Neural cell (in vitro differentiated cells): Measurements from ENCODE around the gene LDLRAD4. TPM values are rescaled to one million over a fixed set of nuclear protein-coding genes. Genes with fewer than 3 reads are reported as not detected.

Source experiments
- H2AFZ ChIP-seq: fragments of 200-600, 300-800 bp; sonication (generic), shearing (Covaris generic); 2 replicates; pipeline ENCODE4 v1.6.0; 2014; ENCODE audit warnings: low read depth, mild to moderate bottlenecking, antibody characterized with exemption, low read length, moderate library complexity
- H3F3A ChIP-seq: fragments of 200-600 bp; shearing (Covaris generic); 2 replicates; pipeline ENCODE4 v1.6.1; 2016; ENCODE audit warnings: mild to moderate bottlenecking, moderate library complexity, mixed read lengths, antibody characterized with exemption, low read length; ENCODE audit not compliant: insufficient read depth, poor library complexity, severe bottlenecking
- H3K27ac ChIP-seq: fragments of 200-600, 300-800 bp; sonication (generic), shearing (Covaris generic); 2 replicates; pipeline ENCODE4 v1.5.1; 2014; ENCODE audit warnings: mild to moderate bottlenecking, low read length, moderate library complexity
- H3K27me3 ChIP-seq: fragments of 300-800, 200-600 bp; sonication (generic), shearing (Covaris generic); 2 replicates; pipeline ENCODE4 v1.6.0; 2014; ENCODE audit warnings: mild to moderate bottlenecking, low read depth, low read length, moderate library complexity; ENCODE audit not compliant: insufficient read depth
- H3K36me3 ChIP-seq: fragments of 300-800, 200-600 bp; sonication (generic), shearing (Covaris generic); 2 replicates; pipeline ENCODE4 v1.5.1; 2014; ENCODE audit warnings: mild to moderate bottlenecking, antibody characterized with exemption, low read length, moderate library complexity; ENCODE audit not compliant: insufficient read depth
- H3K4me2 ChIP-seq: fragments of 300-800, 200-600 bp; sonication (generic), shearing (Covaris generic); 2 replicates; pipeline ENCODE4 v1.6.0; 2014; ENCODE audit warnings: mild to moderate bottlenecking, low read length
- H3K4me3 ChIP-seq: fragments of 300-800, 200-600 bp; sonication (generic), shearing (Covaris generic); 2 replicates; pipeline ENCODE4 v1.5.1; 2014; ENCODE audit warnings: mild to moderate bottlenecking, low read length, moderate library complexity
- H3K79me2 ChIP-seq: fragments of 200-600 bp; shearing (Covaris generic); replicated peaks from 2 replicates; pipeline ENCODE4 v1.6.0; 2014; ENCODE audit warnings: mild to moderate bottlenecking, low read length, moderate library complexity; ENCODE audit not compliant: insufficient read depth
- H3K9ac ChIP-seq: fragments of 300-800, 200-600 bp; sonication (generic), shearing (Covaris generic); 2 replicates; pipeline ENCODE4 v1.6.1; 2016; ENCODE audit warnings: mild to moderate bottlenecking, low read length, mixed read lengths
- H3K9me2 ChIP-seq: fragments of 200-600 bp; shearing (Covaris generic); 2 replicates; pipeline ENCODE4 v1.6.1; 2016; ENCODE audit warnings: mild to moderate bottlenecking, low read length, mixed read lengths; ENCODE audit not compliant: insufficient read depth
- H3K9me3 ChIP-seq: fragments of 200-600, 300-800 bp; sonication (generic), shearing (Covaris generic); 2 replicates; pipeline ENCODE4 v1.6.1; 2016; ENCODE audit warnings: mild to moderate bottlenecking, mixed run types, low read length, moderate library complexity, mixed read lengths
- H4K20me1 ChIP-seq: fragments of 200-600 bp; shearing (Covaris generic); 2 replicates; pipeline ENCODE4 v1.6.1; 2016; ENCODE audit warnings: mild to moderate bottlenecking, mixed run types; ENCODE audit not compliant: insufficient read depth
- CTCF ChIP-seq: fragments of 450-650 bp; IDR thresholded peaks from 2 replicates; pipeline ENCODE4 v1.5.1; 2014; ENCODE audit warnings: antibody characterized with exemption, mild to moderate bottlenecking, moderate library complexity; ENCODE audit not compliant: poor library complexity, severe bottlenecking
- EP300 ChIP-seq: fragments of 450-650 bp; conservative IDR thresholded peaks from 2 replicates; pipeline ENCODE4 v1.6.1; 2014; ENCODE audit warnings: antibody characterized with exemption, mild to moderate bottlenecking, moderate library complexity; ENCODE audit not compliant: poor library complexity, severe bottlenecking
- EZH2 ChIP-seq: fragments of 200-600, 300-800 bp; shearing (Covaris generic), sonication (generic); IDR thresholded peaks from 2 replicates; pipeline ENCODE4 v1.6.1; 2014; ENCODE audit warnings: antibody characterized with exemption, low read length, borderline replicate concordance, mild to moderate bottlenecking; ENCODE audit not compliant: insufficient read depth, poor library complexity, severe bottlenecking
- MXI1 ChIP-seq: fragments of 450-650 bp; conservative IDR thresholded peaks from 2 replicates; pipeline ENCODE4 v1.6.1; 2014; ENCODE audit warnings: antibody characterized with exemption, mild to moderate bottlenecking; ENCODE audit not compliant: poor library complexity, severe bottlenecking
- POLR2AphosphoS5 ChIP-seq: IDR thresholded peaks from 2 replicates; pipeline ENCODE4 v1.6.1; 2012
- RAD21 ChIP-seq: fragments of 450-650 bp; conservative IDR thresholded peaks from 2 replicates; pipeline ENCODE4 v1.6.1; 2014; ENCODE audit warnings: antibody characterized with exemption, mild to moderate bottlenecking, moderate library complexity
- REST ChIP-seq: IDR thresholded peaks from 2 replicates; pipeline ENCODE4 v1.6.1; 2012; ENCODE audit warnings: borderline replicate concordance
- SMC3 ChIP-seq: fragments of 450-650 bp; conservative IDR thresholded peaks from 2 replicates; pipeline ENCODE4 v1.6.1; 2014; ENCODE audit warnings: antibody characterized with exemption, mild to moderate bottlenecking, moderate library complexity; ENCODE audit not compliant: poor library complexity
- TAF1 ChIP-seq: IDR thresholded peaks from 2 replicates; pipeline ENCODE4 v1.6.1; 2012; ENCODE audit warnings: low read depth
- polyA plus RNA-seq: library from polyadenylated mRNA; depleted of rRNA; stranded (reverse); fragments of >200 nt; gene quantifications from 2 replicates; pipeline ENCODE4 v1.2.3, GENCODE V29; 2014

LDLRAD4 gene
- polyA plus RNA-seq, 1 donor from 2014 or later, result 3.7 TPM

GRCh38 chr18:13221869-13222855 lies 3.6 kb downstream of the LDLRAD4 start:
- Histone ChIP-seq H3K9me3 (no peaks in the 10 kb centered on the region), H3K9ac (no peak overlapping the region), H3F3A (no peaks in the 10 kb centered on the region), H4K20me1 (no peaks in the 10 kb centered on the region), H3K9me2 (no peaks in the 10 kb centered on the region), H2AFZ (no peak overlapping the region), H3K27ac (no peak overlapping the region), H3K79me2 (no peaks in the 10 kb centered on the region), H3K4me2 (no peak overlapping the region), H3K4me3 (no peak overlapping the region), H3K36me3 (no peaks in the 10 kb centered on the region), H3K27me3 (peaks cover 21% of the 10 kb centered on the region)
- peak; percentile 30 for TF ChIP-seq EP300
- TF ChIP-seq MXI1, result no peak
- TF ChIP-seq POLR2AphosphoS5, result peak; percentile 69

GRCh38 chr18:13222856-13223281 lies 4.3 kb downstream of the LDLRAD4 start:
- H3K4me2 ChIP-seq, result no peak overlapping the region
- no peak overlapping the region for H3K27ac ChIP-seq
- H3K4me3 ChIP-seq, result no peak overlapping the region

GRCh38 chr18:13223311-13224143 lies 5.0 kb downstream of the LDLRAD4 start:
- Histone ChIP-seq H4K20me1 (no peaks in the 10 kb centered on the region), H3K4me2 (no peak overlapping the region), H3K4me3 (no peak overlapping the region), H3K9me2 (no peaks in the 10 kb centered on the region), H3K27ac (no peak overlapping the region), H3K9ac (no peak overlapping the region), H3K36me3 (no peaks in the 10 kb centered on the region), H3K79me2 (no peaks in the 10 kb centered on the region), H3K27me3 (peaks cover 15% of the 10 kb centered on the region), H3K9me3 (no peaks in the 10 kb centered on the region), H3F3A (no peaks in the 10 kb centered on the region), H2AFZ (no peak overlapping the region)
- no peak for TF ChIP-seq REST
- no peak for TF ChIP-seq EZH2
- no peak for TF ChIP-seq RAD21
- TF ChIP-seq POLR2AphosphoS5, result no peak
- no peak for TF ChIP-seq CTCF
- TF ChIP-seq TAF1, result no peak
- TF ChIP-seq MXI1, result no peak
- TF ChIP-seq EP300, result no peak
- no peak for TF ChIP-seq SMC3

More at GRCh38 chr18:13222856-13223281, 4.3 kb downstream of the LDLRAD4 start:
- Histone ChIP-seq H3K79me2 (no peaks in the 10 kb centered on the region), H3K9ac (no peak overlapping the region), H3K36me3 (no peaks in the 10 kb centered on the region), H2AFZ (no peak overlapping the region), H3K9me2 (no peaks in the 10 kb centered on the region), H3F3A (no peaks in the 10 kb centered on the region), H4K20me1 (no peaks in the 10 kb centered on the region), H3K9me3 (no peaks in the 10 kb centered on the region), H3K27me3 (peaks cover 21% of the 10 kb centered on the region)
- TF ChIP-seq EZH2, result no peak
